Measurements from ENCODE around the gene TPST2. TPM values are rescaled to one million over a fixed set of nuclear protein-coding genes. Genes with fewer than 3 reads are reported as not detected.
"Not testable (repeated sequence)": the region's sequence is repeated elsewhere in the genome, so short reads cannot be mapped to it uniquely, and the experiment has no call there.

Gene TPST2
- 49.1 TPM for total RNA-seq

- DNase-seq (ENCODE audit: low spot score), result peak; percentile 80
These were observed at the start of gene TPST2 for GRCh38 chr22:26589845-26590736. Gene TPST2, minus strand, starts transcription at chr22:26590132. Its CDS starts 48,502 bp downstream, at chr22:26541630.

GRCh38 chr22:26636296-26636695 is 46.4 kb upstream of the TPST2 start:
- DNase-seq (ENCODE audit: low spot score), result no peak

DNA sequence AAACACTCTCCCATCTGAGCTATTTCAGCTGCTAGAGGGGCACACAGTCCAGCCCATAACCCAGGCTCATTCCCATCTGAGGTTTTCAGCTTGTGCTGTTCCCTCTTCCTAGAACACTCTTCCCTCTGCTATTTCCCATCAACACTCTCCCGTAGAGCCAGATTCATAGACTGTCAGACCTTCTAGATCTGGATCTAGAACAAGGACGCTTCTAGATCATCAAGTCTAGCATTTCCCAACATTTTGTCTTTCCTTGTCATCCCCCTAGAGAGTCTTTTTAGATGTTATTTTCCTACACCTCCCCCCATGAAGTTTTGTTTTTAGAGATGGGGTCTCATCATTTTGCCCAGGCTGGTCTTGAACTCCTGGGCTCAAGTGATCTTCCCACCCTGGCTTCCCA is 45.2 kb upstream of the TPST2 start:
- DNase-seq (ENCODE audit: low spot score), result no peak

GRCh38 chr22:26634189-26634588 is 44.3 kb upstream of the TPST2 start:
- no peak for DNase-seq (ENCODE audit: low spot score)

GRCh38 chr22:26632422-26633155 is 42.7 kb upstream of the TPST2 start:
- DNase-seq (ENCODE audit: low spot score), result no peak

DNA sequence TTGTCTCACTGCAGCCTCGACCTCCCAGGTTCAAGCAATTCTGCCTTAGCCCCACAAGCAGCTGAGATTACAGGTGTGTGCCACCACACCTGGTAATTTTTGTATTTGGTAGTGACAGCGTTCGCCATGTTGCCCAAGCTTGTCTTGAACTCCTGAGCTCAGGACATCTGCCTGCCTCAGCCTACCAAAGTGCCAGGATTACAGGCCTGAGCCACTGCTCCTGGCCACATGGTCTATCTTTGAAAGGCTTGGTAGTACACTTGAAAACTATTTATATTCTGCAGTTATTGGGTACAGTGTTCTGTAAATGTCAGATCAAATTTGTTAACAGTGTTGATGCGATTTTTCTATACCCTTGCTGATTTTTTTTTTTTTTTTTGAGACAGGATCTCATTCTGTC is 41.4 kb upstream of the TPST2 start:
- no peak for DNase-seq (ENCODE audit: low spot score)

- no peak for DNase-seq (ENCODE audit: low spot score)
These were observed 40.2 kb upstream of the TPST2 start for GRCh38 chr22:26629988-26630761.

DNA sequence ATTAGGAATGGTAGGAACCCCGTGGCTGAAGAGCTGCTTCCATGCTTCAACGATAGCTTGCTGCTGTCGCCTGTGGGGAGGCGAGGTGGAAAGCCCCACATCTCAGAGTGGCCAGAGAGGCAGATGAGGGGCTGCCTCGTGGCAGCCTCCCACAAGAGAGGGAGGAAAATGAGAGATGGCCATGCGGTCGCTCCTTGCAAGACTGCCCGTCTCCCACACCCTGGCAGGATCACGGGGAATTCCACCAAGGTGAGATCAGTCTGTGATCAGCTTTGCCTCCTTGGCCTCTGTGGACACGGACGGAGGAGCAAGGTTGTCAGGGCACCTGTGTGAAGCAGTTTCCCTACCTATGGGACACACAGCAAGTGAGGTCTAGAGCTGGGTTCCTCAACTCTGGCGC is 34.9 kb upstream of the TPST2 start:
- DNase-seq (ENCODE audit: low spot score), result no peak

DNA sequence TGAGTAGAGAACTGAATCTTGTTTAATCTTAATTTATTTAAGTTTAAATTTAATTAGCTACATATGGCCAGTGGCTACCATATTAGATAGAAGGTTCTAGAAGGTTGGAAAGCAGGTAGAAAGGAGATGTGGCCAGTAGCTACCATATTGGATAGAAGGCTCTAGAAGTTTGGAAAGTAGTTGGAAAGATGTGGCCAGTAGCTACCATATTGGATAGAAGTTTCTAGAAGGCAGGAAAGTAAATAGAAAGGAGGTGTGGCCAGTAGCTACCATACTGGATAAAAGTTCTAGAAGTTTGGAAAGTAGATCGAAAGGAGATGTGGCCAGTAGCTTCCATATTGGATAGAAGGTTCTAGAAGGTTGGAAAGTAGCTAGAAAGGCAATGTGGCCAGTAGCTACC is 34.1 kb upstream of the TPST2 start:
- no peak for DNase-seq (ENCODE audit: low spot score)

DNA sequence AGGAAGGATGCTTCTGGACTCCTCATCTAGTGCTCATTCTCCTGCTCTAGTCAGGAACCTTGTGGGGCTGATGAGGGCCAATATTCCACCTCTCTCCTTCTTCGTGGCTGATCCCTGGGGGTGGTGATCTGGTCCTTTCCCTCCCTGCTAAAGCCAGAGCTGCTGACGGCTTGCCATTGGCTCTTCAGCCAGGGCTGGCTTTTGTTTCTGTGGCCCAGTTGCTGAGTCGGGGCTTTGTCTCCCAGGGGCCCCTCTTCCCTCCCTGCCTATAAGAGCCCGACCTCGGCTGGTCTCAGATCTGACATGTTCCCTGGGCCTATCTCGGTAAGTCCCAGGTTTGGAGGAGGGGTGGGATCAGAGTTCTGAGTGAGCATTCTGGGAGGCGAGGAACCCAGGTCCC is 31.7 kb upstream of the TPST2 start, which contains the start of gene CRYBA4:
Gene CRYBA4, plus strand, starts transcription at position 301 of the 400 bp plus-strand sequence. CDS start 634 bp downstream, outside the sequence.
- DNase-seq (ENCODE audit: low spot score), result no peak

GRCh38 chr22:26620197-26620596 is 30.3 kb upstream of the TPST2 start:
- DNase-seq (ENCODE audit: low spot score), result no peak

- DNase-seq (ENCODE audit: low spot score), result no peak
These were observed 29.6 kb upstream of the TPST2 start for GRCh38 chr22:26619510-26619909.

- no peak for DNase-seq (ENCODE audit: low spot score)
These were observed 28.5 kb upstream of the TPST2 start for GRCh38 chr22:26618455-26618854.

DNA sequence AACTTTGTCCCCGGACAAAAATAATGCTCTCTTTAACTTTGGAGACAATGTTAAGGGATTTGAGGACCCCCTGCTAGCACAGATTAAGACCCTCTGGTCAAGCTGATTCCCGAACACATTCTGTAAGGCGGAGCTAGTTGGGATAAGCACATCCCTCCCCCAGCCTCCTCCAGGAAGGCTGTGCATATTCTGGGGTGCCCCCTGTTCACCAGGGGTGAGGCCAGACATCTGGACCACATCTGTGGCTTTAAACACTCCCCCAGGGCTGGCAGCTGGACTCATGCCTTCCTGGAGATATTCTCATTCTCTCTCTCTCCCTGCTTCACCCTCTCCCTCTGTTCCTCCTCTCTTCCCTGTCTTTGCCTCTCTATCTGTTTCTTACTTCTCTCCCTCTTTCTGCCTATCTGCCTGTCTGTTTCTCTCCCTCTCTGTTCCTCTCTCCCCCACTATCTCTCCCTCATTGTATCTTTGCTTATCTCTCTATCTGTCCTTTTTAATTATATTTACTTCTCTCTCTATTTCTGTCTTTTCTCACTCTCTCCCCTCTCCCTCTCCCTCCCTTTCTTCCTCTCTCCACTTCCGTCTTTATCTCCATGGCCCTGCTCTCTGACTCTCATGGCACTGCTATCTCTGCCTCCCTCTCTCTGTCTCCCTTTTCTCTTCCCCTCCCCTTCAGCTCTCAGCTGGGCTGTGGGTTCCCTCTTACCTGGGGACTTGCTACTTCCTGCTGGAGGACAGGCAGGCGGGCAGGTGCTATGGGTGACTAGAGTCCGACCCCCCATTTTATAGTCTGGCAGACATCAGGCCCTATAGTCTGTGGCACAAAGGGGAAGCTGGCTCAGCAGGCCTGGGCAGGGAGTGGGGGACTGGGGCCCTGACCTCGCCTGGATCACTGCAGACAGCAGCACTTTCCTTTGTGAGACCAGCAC is 27.6 kb upstream of the TPST2 start, which contains the start of gene CRYBB1:
Gene CRYBB1, minus strand, starts transcription at position 757 of the 929 bp plus-strand sequence. CDS start 1,708 bp downstream, outside the sequence.
- no peak for DNase-seq (ENCODE audit: low spot score)

GRCh38 chr22:26616650-26617049 is 26.7 kb upstream of the TPST2 start:
- no peak for DNase-seq (ENCODE audit: low spot score)

- DNase-seq (ENCODE audit: low spot score), result no peak
These were observed 26.0 kb upstream of the TPST2 start for GRCh38 chr22:26615830-26616435.

- DNase-seq (ENCODE audit: low spot score), result no peak
These were observed 25.2 kb upstream of the TPST2 start for GRCh38 chr22:26615149-26615548.

DNA sequence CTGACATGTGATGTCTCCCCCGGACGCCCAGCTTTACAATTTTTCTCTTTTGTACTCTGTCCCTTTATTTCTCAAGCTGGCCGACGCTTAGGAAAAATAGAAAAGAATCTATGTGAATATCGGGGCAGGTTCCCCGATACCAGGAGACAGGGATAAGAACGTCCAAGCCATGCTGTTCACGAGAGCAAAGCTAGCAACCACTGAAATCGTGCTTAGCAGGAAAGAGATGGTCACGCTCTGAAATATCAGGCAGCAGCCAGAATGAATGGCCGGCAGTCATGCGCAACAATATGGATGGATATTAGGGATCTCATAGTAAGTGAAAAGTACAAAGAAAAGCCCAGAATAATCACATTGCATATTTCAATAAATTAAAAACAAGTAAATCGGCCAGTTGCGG is 24.4 kb upstream of the TPST2 start:
- no peak for DNase-seq (ENCODE audit: low spot score)

DNA sequence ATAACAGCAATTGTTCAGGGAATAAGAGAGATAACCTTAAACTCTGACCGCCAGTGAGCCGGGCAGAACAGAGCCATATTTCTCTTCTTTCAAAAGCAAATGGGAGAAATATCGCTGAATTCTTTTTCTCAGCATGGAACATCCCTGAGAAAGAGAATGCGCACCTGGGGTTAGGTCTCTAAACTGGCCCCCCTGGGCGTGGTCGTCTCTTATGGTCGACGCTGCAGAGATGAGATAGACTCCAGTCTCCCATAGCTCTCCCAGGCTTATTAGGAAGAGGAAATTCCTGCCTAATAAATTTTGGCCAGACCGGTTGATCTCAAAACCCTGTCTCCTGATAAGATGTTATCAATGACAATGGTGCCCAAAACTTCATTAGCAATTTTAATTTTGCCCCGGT is 23.8 kb upstream of the TPST2 start:
- DNase-seq (ENCODE audit: low spot score), result not testable (repeated sequence)

DNA sequence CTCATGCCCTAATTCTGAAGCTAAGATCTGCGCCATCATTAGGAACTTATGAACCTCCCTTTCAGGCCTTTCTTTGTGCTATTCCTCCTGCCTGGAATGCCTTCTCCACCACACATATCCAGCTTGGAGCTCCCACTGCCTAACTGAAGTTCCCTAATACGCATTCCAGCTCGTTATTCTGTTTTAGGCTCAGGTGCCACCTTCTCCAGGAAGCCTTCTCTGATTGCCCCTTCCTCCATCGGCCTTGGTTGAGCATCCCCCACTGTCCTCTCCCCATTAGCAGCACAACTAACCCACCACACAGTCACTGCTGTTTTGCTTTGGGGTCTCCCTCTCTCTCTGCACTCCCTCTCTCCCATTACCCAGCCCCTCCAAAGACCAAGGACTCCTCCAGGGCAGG is 22.7 kb upstream of the TPST2 start:
- DNase-seq (ENCODE audit: low spot score), result no peak
